KMS-11 (cell line): ENCODE results near the gene PTPN14.

ENCODE experiments used
- H2AFZ ChIP-seq: fragments of 200-600 bp; sonication (generic); 2 replicates; pipeline ENCODE4 v1.6.1; 2016; ENCODE audit warnings: antibody characterized with exemption, mixed run types, low read depth
- H3K27ac ChIP-seq: fragments of 200-600 bp; sonication (generic); 2 replicates; pipeline ENCODE4 v1.6.1; 2016; ENCODE audit warnings: mild to moderate bottlenecking, mixed run types
- H3K27me3 ChIP-seq: fragments of 200-600 bp; sonication (generic); 2 replicates; pipeline ENCODE4 v1.6.1; 2017; ENCODE audit warnings: mild to moderate bottlenecking, low read depth, mixed run types, moderate library complexity; ENCODE audit not compliant: insufficient read depth
- H3K36me3 ChIP-seq: fragments of 200-600 bp; sonication (generic); 2 replicates; pipeline ENCODE4 v1.6.1; 2017; ENCODE audit warnings: mild to moderate bottlenecking, mixed run types; ENCODE audit not compliant: insufficient read depth
- H3K4me1 ChIP-seq: fragments of 200-600 bp; sonication (generic); 2 replicates; pipeline ENCODE4 v1.6.1; 2016; ENCODE audit warnings: mild to moderate bottlenecking, low read depth, mixed run types; ENCODE audit not compliant: poor library complexity, severe bottlenecking
- H3K4me2 ChIP-seq: fragments of 200-600 bp; sonication (generic); 2 replicates; pipeline ENCODE4 v1.7.0; 2016; ENCODE audit warnings: mild to moderate bottlenecking, mixed run types
- H3K4me3 ChIP-seq: fragments of 200-600 bp; sonication (generic); IDR thresholded peaks from 2 replicates; pipeline ENCODE4 v1.6.1; 2017; ENCODE audit warnings: low read depth, low read length, mixed read lengths; ENCODE audit not compliant: insufficient read depth
- H3K79me2 ChIP-seq: fragments of 200-600 bp; sonication (generic); 2 replicates; pipeline ENCODE4 v1.6.1; 2016; ENCODE audit warnings: low read depth, mixed run types; ENCODE audit not compliant: insufficient read depth
- H3K9ac ChIP-seq: fragments of 200-600 bp; sonication (generic); 2 replicates; pipeline ENCODE4 v1.6.1; 2016; ENCODE audit warnings: mild to moderate bottlenecking, mixed run types
- H4K20me1 ChIP-seq: fragments of 200-600 bp; sonication (generic); 2 replicates; pipeline ENCODE4 v1.6.1; 2016; ENCODE audit warnings: mild to moderate bottlenecking, mixed run types; ENCODE audit not compliant: insufficient read depth
- CTCF ChIP-seq: fragments of 200-600 bp; sonication (generic); conservative IDR thresholded peaks from 2 replicates; pipeline ENCODE4 v1.6.1; 2017; ENCODE audit warnings: low read depth, mild to moderate bottlenecking, antibody characterized with exemption, low read length, moderate library complexity, mixed read lengths

PTPN14 gene

GRCh38 chr1:214328770-214329469 lies 222.5 kb downstream of the PTPN14 start:
- no peak overlapping the region for H3K4me3 ChIP-seq
- no peak overlapping the region for H2AFZ ChIP-seq
- no peaks in the 10 kb centered on the region for H3K27me3 ChIP-seq
- peak; percentile 95 for TF ChIP-seq CTCF
- no peaks in the 10 kb centered on the region; the same call in 1 of the 2 replicates for H3K36me3 ChIP-seq
- H3K27ac ChIP-seq: no peak overlapping the region
- H3K4me2 ChIP-seq: no peak overlapping the region
- H3K79me2 ChIP-seq: no peaks in the 10 kb centered on the region
- H3K9ac ChIP-seq: no peak overlapping the region
- no peaks in the 10 kb centered on the region for H4K20me1 ChIP-seq
- H3K4me1 ChIP-seq: peaks cover 4% of the 10 kb centered on the region

GRCh38 chr1:214327514-214327913 lies 223.9 kb downstream of the PTPN14 start:
- Histone ChIP-seq H3K9ac (no peak overlapping the region), H3K4me3 (no peak overlapping the region), H3K79me2 (no peaks in the 10 kb centered on the region), H3K4me2 (no peak overlapping the region), H3K4me1 (peaks cover 4% of the 10 kb centered on the region), H4K20me1 (no peaks in the 10 kb centered on the region), H2AFZ (no peak overlapping the region), H3K27ac (no peak overlapping the region), H3K36me3 (no peaks in the 10 kb centered on the region), H3K27me3 (no peaks in the 10 kb centered on the region)
- no peak for TF ChIP-seq CTCF

GRCh38 chr1:214326406-214326805 lies 225.0 kb downstream of the PTPN14 start:
- TF ChIP-seq CTCF: no peak
- Histone ChIP-seq H3K4me2 (no peak overlapping the region), H3K9ac (no peak overlapping the region), H4K20me1 (no peaks in the 10 kb centered on the region), H3K4me1 (peaks cover 4% of the 10 kb centered on the region), H3K27me3 (no peaks in the 10 kb centered on the region), H3K36me3 (no peaks in the 10 kb centered on the region), H3K27ac (no peak overlapping the region), H3K4me3 (no peak overlapping the region), H3K79me2 (no peaks in the 10 kb centered on the region), H2AFZ (no peak overlapping the region)

GRCh38 chr1:214324896-214325800 lies 226.3 kb downstream of the PTPN14 start:
- Histone ChIP-seq H2AFZ (no peak overlapping the region), H3K4me1 (peaks cover 4% of the 10 kb centered on the region), H3K27ac (no peak overlapping the region), H3K4me2 (no peak overlapping the region), H3K9ac (no peak overlapping the region), H3K36me3 (no peaks in the 10 kb centered on the region), H3K27me3 (no peaks in the 10 kb centered on the region), H3K79me2 (no peaks in the 10 kb centered on the region), H4K20me1 (no peaks in the 10 kb centered on the region), H3K4me3 (no peak overlapping the region)
- TF ChIP-seq CTCF: no peak
